ENCODE results near the gene SRGAP3. TPM values are rescaled to one million over a fixed set of nuclear protein-coding genes. Genes with fewer than 3 reads are reported as not detected.

Gene SRGAP3
- total RNA-seq, 1 experiment from 2014 or later: 5.3 TPM

- Histone ChIP-seq H3K4me3 (ENCODE audit: insufficient read depth, low read depth, low read length) (no peak overlapping the region), H3K36me3 (replicated peaks; ENCODE audit: control insufficient read depth, insufficient read depth, low read length) (no peaks in the 10 kb centered on the region), H3K27me3 (ENCODE audit: control insufficient read depth, insufficient read depth, low read length) (no peaks in the 10 kb centered on the region)
- DNase-seq: no peak
These were observed 249.4 kb downstream of the SRGAP3 start for GRCh38 chr3:9000041-9000440.

GRCh38 chr3:8997151-8997550, 252.3 kb downstream of the SRGAP3 start:
- Histone ChIP-seq H3K4me3 (ENCODE audit: insufficient read depth, low read depth, low read length) (no peak overlapping the region), H3K36me3 (replicated peaks; ENCODE audit: control insufficient read depth, insufficient read depth, low read length) (no peaks in the 10 kb centered on the region), H3K27me3 (ENCODE audit: control insufficient read depth, insufficient read depth, low read length) (no peaks in the 10 kb centered on the region)
- DNase-seq: no peak

GRCh38 chr3:8996681-8997121, 252.7 kb downstream of the SRGAP3 start:
- Histone ChIP-seq H3K27me3 (ENCODE audit: control insufficient read depth, insufficient read depth, low read length) (no peaks in the 10 kb centered on the region), H3K36me3 (replicated peaks; ENCODE audit: control insufficient read depth, insufficient read depth, low read length) (no peaks in the 10 kb centered on the region), H3K4me3 (ENCODE audit: insufficient read depth, low read depth, low read length) (no peak overlapping the region)
- DNase-seq: peak; percentile 73

GRCh38 chr3:8996216-8996615, 253.2 kb downstream of the SRGAP3 start:
- no peak for DNase-seq
- H3K36me3 ChIP-seq (replicated peaks; ENCODE audit: control insufficient read depth, insufficient read depth, low read length): no peaks in the 10 kb centered on the region
- no peaks in the 10 kb centered on the region for H3K27me3 ChIP-seq (ENCODE audit: control insufficient read depth, insufficient read depth, low read length)
- no peak overlapping the region for H3K4me3 ChIP-seq (ENCODE audit: insufficient read depth, low read depth, low read length)

GRCh38 chr3:8994226-8994625, 255.2 kb downstream of the SRGAP3 start:
- Histone ChIP-seq H3K27me3 (ENCODE audit: control insufficient read depth, insufficient read depth, low read length) (no peaks in the 10 kb centered on the region), H3K4me3 (ENCODE audit: insufficient read depth, low read depth, low read length) (no peak overlapping the region), H3K36me3 (replicated peaks; ENCODE audit: control insufficient read depth, insufficient read depth, low read length) (no peaks in the 10 kb centered on the region)
- DNase-seq: no peak

GRCh38 chr3:8993331-8993730, 256.1 kb downstream of the SRGAP3 start:
- Histone ChIP-seq H3K4me3 (ENCODE audit: insufficient read depth, low read depth, low read length) (no peak overlapping the region), H3K36me3 (replicated peaks; ENCODE audit: control insufficient read depth, insufficient read depth, low read length) (no peaks in the 10 kb centered on the region), H3K27me3 (ENCODE audit: control insufficient read depth, insufficient read depth, low read length) (no peaks in the 10 kb centered on the region; the same call in 1 of the 2 replicates)
- DNase-seq: no peak

- no peak overlapping the region for H3K4me3 ChIP-seq (ENCODE audit: insufficient read depth, low read depth, low read length)
- no peaks in the 10 kb centered on the region; the same call in 1 of the 2 replicates for H3K27me3 ChIP-seq (ENCODE audit: control insufficient read depth, insufficient read depth, low read length)
- no peaks in the 10 kb centered on the region for H3K36me3 ChIP-seq (replicated peaks; ENCODE audit: control insufficient read depth, insufficient read depth, low read length)
- no peak for DNase-seq
These were observed 256.6 kb downstream of the SRGAP3 start for GRCh38 chr3:8992854-8993253.

- DNase-seq: no peak
- Histone ChIP-seq H3K36me3 (replicated peaks; ENCODE audit: control insufficient read depth, insufficient read depth, low read length) (no peaks in the 10 kb centered on the region), H3K27me3 (ENCODE audit: control insufficient read depth, insufficient read depth, low read length) (no peaks in the 10 kb centered on the region; the same call in 1 of the 2 replicates), H3K4me3 (ENCODE audit: insufficient read depth, low read depth, low read length) (no peak overlapping the region)
These were observed 257.2 kb downstream of the SRGAP3 start for GRCh38 chr3:8992199-8992598.

GRCh38 chr3:8990266-8991215, 258.9 kb downstream of the SRGAP3 start:
- H3K27me3 ChIP-seq (ENCODE audit: control insufficient read depth, insufficient read depth, low read length): no peaks in the 10 kb centered on the region; the same call in 1 of the 2 replicates
- DNase-seq: no peak
- no peak overlapping the region for H3K4me3 ChIP-seq (ENCODE audit: insufficient read depth, low read depth, low read length)
- H3K36me3 ChIP-seq (replicated peaks; ENCODE audit: control insufficient read depth, insufficient read depth, low read length): no peaks in the 10 kb centered on the region

GRCh38 chr3:8988791-8989558, 260.5 kb downstream of the SRGAP3 start:
- Histone ChIP-seq H3K27me3 (ENCODE audit: control insufficient read depth, insufficient read depth, low read length) (no peaks in the 10 kb centered on the region; the same call in 1 of the 2 replicates), H3K36me3 (replicated peaks; ENCODE audit: control insufficient read depth, insufficient read depth, low read length) (no peaks in the 10 kb centered on the region), H3K4me3 (ENCODE audit: insufficient read depth, low read depth, low read length) (no peak overlapping the region)
- DNase-seq: no peak

- Histone ChIP-seq H3K4me3 (ENCODE audit: insufficient read depth, low read depth, low read length) (no peak overlapping the region), H3K36me3 (replicated peaks; ENCODE audit: control insufficient read depth, insufficient read depth, low read length) (no peaks in the 10 kb centered on the region), H3K27me3 (ENCODE audit: control insufficient read depth, insufficient read depth, low read length) (no peaks in the 10 kb centered on the region; the same call in 1 of the 2 replicates)
- DNase-seq: no peak
These were observed 261.1 kb downstream of the SRGAP3 start for GRCh38 chr3:8988384-8988655.

GRCh38 chr3:8987645-8988383, 261.6 kb downstream of the SRGAP3 start:
- H3K27me3 ChIP-seq (ENCODE audit: control insufficient read depth, insufficient read depth, low read length): no peaks in the 10 kb centered on the region; the same call in 1 of the 2 replicates
- peak overlapping the region; percentile 9; the same call in 1 of the 2 replicates for H3K4me3 ChIP-seq (ENCODE audit: insufficient read depth, low read depth, low read length)

GRCh38 chr3:8987226-8987625, 262.2 kb downstream of the SRGAP3 start:
- DNase-seq: no peak
- Histone ChIP-seq H3K27me3 (ENCODE audit: control insufficient read depth, insufficient read depth, low read length) (no peaks in the 10 kb centered on the region; the same call in 1 of the 2 replicates), H3K4me3 (ENCODE audit: insufficient read depth, low read depth, low read length) (no peak overlapping the region), H3K36me3 (replicated peaks; ENCODE audit: control insufficient read depth, insufficient read depth, low read length) (no peaks in the 10 kb centered on the region)

More at GRCh38 chr3:8987645-8988383, 261.6 kb downstream of the SRGAP3 start:
- DNase-seq: peak; percentile 91
- no peaks in the 10 kb centered on the region for H3K36me3 ChIP-seq (replicated peaks; ENCODE audit: control insufficient read depth, insufficient read depth, low read length)

GRCh38 chr3:8986741-8987140, 262.7 kb downstream of the SRGAP3 start:
- no peak for DNase-seq
- Histone ChIP-seq H3K36me3 (replicated peaks; ENCODE audit: control insufficient read depth, insufficient read depth, low read length) (no peaks in the 10 kb centered on the region), H3K4me3 (ENCODE audit: insufficient read depth, low read depth, low read length) (no peak overlapping the region), H3K27me3 (ENCODE audit: control insufficient read depth, insufficient read depth, low read length) (no peaks in the 10 kb centered on the region; the same call in 1 of the 2 replicates)

Data from H7 (cell line).